ENCODE measurements around the gene FHL2. TPM values are rescaled to one million over a fixed set of nuclear protein-coding genes. Genes with fewer than 3 reads are reported as not detected.

FHL2 gene
- total RNA-seq, 1 experiment from 2014 or later, result 21.1 TPM

GRCh38 chr2:105380432-105381100 is 18.3 kb downstream of the FHL2 start:
- TF ChIP-seq RORB (CRISPR knock-in tag; IDR thresholded peaks at IDR 0.05), result no peak
- no peak for TF ChIP-seq NR1H2 (CRISPR knock-in tag; IDR thresholded peaks at IDR 0.05)
- no peak for TF ChIP-seq SP1 (CRISPR knock-in tag; conservative IDR thresholded peaks at IDR 0.05)
- no peak for TF ChIP-seq MXD4 (CRISPR knock-in tag; IDR thresholded peaks at IDR 0.05; ENCODE audit: borderline replicate concordance)
- no peak for TF ChIP-seq CREM (CRISPR knock-in tag; IDR thresholded peaks at IDR 0.05)
- TF ChIP-seq ATF1 (CRISPR knock-in tag; IDR thresholded peaks at IDR 0.05), result no peak
- ATAC-seq, result no peak
- H3K27me3 Mint-ChIP-seq (ENCODE audit: low read depth), result no peaks in the 10 kb centered on the region
- POLR2A ChIA-PET, result no interaction called here
- H3K36me3 Mint-ChIP-seq, result peaks cover 12% of the 10 kb centered on the region; the same call in 1 of the 2 replicates
- CTCF ChIA-PET, result no interaction called here
- H3K9me3 Mint-ChIP-seq, result no peaks in the 10 kb centered on the region
- no peaks in the 10 kb centered on the region for H3K4me1 Mint-ChIP-seq
- no peak for DNase-seq (ENCODE audit: low spot score)
- H3K4me3 Mint-ChIP-seq, result no peak overlapping the region
- no peak overlapping the region for H3K27ac Mint-ChIP-seq

- TF ChIP-seq CREB1 (CRISPR knock-in tag; IDR thresholded peaks at IDR 0.05) (no peak), JAZF1 (CRISPR knock-in tag; IDR thresholded peaks at IDR 0.05) (no peak), NFATC4 (CRISPR knock-in tag; IDR thresholded peaks at IDR 0.05) (no peak), ESRRA (CRISPR knock-in tag; IDR thresholded peaks at IDR 0.05; ENCODE audit: borderline replicate concordance) (no peak), PRRX2 (CRISPR knock-in tag; IDR thresholded peaks at IDR 0.05) (no peak), ETV6 (CRISPR knock-in tag; IDR thresholded peaks at IDR 0.05) (no peak), TEAD4 (CRISPR knock-in tag; IDR thresholded peaks at IDR 0.05) (no peak), FOXJ3 (CRISPR knock-in tag; IDR thresholded peaks at IDR 0.05; ENCODE audit: borderline replicate concordance) (no peak), KAT7 (CRISPR knock-in tag; IDR thresholded peaks at IDR 0.05; ENCODE audit: borderline replicate concordance) (no peak), ZBTB21 (CRISPR knock-in tag; IDR thresholded peaks at IDR 0.05; ENCODE audit: borderline replicate concordance) (no peak), ZNF232 (CRISPR knock-in tag; IDR thresholded peaks at IDR 0.05) (no peak), AFF4 (CRISPR knock-in tag; IDR thresholded peaks at IDR 0.05; ENCODE audit: borderline replicate concordance) (no peak), MLX (CRISPR knock-in tag; IDR thresholded peaks at IDR 0.05) (no peak), ATF1 (CRISPR knock-in tag; IDR thresholded peaks at IDR 0.05) (no peak), HMGXB4 (CRISPR knock-in tag; IDR thresholded peaks at IDR 0.05) (no peak), ARID4B (CRISPR knock-in tag; IDR thresholded peaks at IDR 0.05; ENCODE audit: borderline replicate concordance) (no peak), ZNF219 (CRISPR knock-in tag; IDR thresholded peaks at IDR 0.05; ENCODE audit: borderline replicate concordance) (no peak)
- no peaks in the 10 kb centered on the region for H3K4me1 Mint-ChIP-seq
- no peaks in the 10 kb centered on the region for H3K27me3 Mint-ChIP-seq (ENCODE audit: low read depth)
- H3K4me3 Mint-ChIP-seq, result no peak overlapping the region
- ATAC-seq (no peak), DNase-seq (ENCODE audit: low spot score) (no peak)
- H3K36me3 Mint-ChIP-seq, result peaks cover 5% of the 10 kb centered on the region; the same call in 1 of the 2 replicates
- no peaks in the 10 kb centered on the region for H3K9me3 Mint-ChIP-seq
- no peak overlapping the region for H3K27ac Mint-ChIP-seq
- CTCF ChIA-PET, result no interaction called here
- POLR2A ChIA-PET, result interaction anchor here (0.9 kb wide), 1 partner anchor 19 kb away, joined by 3 read pairs; the partner anchor contains the start of gene FHL2
Measured at GRCh38 chr2:105379741-105380186, 19.1 kb downstream of the FHL2 start.

Data from WTC11 (cell line).